ENCODE data around the gene GPR3.
"Not testable (repeated sequence)": the region's sequence is repeated elsewhere in the genome, so short reads cannot be mapped to it uniquely, and the experiment has no call there.

The GPR3 gene

DNA sequence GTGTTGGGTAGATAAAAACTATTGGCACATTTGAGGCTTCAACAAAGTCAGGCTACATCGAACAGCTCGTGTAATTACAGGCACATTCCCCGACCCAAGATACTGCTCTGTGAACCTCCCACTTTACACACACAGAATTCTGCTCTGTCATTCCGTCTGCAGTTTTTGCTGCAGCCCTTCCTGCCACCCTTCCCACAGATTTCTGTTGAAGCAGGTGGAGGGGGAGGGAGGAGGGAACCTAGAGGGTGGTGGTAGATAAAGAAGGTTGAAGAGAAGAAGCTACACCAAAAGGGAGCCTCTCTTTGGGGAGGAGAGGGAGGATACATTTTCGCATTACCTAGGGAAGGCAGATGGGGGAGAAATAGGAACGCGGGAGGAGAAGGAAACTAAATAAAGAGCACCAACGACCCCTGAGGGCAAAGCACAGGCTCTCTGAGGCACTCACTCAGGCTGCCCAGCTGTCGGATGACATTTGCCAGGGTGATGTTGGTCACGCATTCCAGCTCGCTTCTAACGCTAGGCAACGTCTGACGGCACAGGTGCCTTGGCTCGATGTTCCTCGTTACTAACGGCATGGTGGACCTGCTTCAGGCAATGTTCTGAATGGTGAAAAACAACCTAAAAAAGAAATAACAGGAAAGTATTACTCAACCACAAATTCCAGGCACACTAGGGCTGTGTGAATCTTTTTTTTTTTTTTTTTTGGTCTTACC lies 36.0 kb downstream of the GPR3 start:
- no peak for DNase-seq

DNA sequence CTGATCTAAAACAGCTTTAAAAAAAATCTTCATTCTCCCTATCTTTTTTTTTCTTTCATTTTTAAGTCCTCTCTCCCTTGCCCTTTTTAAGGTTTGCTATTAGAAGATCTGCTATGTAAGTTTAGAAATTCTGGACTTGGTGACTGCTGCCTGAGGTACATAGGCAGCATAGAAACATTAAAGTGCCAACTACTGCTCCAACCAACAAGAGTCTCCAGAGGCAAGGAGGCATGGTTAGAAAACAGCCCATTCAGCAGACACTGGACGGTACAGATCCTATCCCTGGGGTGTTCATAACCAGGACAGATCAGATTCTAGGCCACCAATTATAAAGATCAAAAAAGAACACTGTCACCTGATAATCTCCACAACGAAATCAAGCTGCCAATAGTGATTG lies 36.6 kb downstream of the GPR3 start:
- no peak for DNase-seq

DNA sequence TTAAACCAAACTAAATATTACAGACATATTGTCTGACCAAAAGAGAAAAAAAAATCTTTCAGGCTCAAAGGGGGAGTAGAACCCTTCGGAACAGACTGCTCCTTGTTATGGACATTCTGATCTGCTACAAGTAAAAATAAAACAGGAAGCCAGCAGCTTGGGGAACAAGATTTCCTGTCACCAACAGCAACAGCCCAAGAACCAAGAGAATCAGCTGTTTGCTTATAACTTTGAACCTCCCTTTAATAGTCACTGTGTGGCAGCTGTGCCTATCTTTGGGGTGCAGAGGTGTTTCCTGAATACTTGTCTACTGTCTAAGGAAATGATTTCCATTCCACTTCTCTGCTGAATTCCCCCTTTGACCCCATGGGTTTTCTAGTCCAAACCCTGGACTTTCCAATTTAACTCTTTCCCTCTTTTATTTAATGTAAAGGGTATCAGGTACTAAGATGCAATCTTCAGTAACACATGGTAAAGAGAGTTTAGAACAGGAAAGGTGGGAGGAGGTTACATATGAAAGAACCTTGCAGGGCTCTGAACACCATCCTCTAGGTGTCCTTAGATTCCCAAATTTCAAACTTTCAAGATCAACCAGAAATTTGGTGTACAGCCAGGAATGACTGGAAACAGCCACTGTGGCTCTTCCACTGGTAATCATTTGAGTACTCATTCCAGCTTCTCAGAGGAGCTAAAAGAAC lies 38.6 kb downstream of the GPR3 start:
- no peak for DNase-seq

DNA sequence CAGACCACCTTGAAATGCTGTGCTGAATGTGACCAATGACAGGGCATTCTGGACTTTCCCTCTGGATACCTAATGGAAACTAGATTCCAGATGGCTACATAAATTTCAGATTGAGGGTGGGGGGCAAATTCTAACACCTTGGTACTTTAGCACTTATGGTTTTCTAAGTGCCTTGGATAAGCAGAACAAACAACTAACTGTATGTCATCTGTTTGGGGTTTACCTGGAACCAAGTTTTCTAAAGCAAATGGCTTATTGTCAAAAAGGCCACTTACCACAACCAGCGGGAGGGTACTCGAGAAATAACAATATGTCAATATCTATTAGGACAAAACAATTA lies 39.1 kb downstream of the GPR3 start:
- DNase-seq = no peak

DNA sequence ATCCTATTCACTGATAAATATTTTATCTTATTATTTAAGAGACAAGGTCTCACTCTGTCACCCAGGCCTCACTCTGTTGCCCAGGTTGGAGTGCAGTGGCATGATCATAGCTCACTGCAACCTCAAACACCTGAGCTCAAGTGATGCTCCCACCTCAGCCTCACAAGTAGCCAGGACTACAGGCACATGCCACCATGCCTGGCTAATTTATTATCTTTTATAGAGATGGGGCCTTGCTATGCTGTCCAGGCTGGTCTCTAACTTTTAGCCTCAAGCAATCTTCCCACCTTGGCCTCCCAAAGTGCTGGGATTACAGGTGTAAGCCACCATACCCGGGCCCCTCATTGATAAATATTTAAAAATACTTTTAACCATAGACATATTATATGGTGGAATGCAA lies 40.3 kb downstream of the GPR3 start:
- DNase-seq = not testable (repeated sequence)

DNA sequence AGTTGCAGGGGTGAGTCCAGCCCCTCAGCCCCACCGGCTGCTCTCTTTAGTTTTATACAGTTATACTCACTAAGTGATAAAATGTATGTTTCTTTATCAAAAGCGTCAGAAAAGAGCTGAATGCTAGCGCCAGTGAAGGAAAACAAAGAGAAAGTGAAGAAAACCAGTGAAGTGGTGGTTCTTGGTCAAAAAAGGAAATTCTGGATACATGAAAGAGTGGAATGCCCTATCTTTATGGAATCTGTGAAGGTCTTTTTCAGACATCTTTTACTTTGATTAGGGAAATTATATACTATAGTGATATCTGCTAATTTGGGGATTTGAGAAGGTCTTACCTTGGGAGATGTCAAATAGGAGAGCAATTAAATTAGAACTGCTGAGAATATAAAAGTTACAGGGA lies 41.3 kb downstream of the GPR3 start:
- no peak for DNase-seq

DNA sequence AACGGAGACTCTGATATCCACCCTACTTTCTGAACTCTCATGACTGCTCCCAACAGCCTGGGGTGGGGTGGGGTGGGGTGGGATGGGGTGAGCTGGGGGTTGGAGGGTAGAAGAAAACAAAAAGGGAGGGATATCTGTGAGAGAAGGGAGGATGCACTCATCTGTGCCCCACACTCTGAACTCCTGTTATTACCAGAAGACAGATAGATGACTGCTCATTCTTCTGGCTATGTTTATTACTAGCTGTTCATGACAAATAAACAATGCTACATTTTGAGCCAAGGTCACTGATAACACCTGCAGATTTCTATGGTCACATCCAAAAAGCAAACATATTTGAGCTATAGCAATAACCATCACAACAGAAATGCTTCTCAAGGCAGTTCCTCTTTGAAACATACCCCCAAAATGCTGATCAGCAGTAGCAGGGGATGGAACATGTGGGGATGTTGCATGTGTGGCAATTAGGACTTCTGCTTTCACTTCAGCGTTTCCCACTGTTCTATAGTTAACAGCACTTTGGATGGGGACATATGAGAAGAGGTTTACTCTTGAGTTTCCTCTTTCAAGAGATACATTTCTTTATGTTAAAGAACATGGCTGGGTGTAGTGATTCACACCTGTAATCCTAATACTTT lies 43.3 kb downstream of the GPR3 start:
- DNase-seq = no peak

DNA sequence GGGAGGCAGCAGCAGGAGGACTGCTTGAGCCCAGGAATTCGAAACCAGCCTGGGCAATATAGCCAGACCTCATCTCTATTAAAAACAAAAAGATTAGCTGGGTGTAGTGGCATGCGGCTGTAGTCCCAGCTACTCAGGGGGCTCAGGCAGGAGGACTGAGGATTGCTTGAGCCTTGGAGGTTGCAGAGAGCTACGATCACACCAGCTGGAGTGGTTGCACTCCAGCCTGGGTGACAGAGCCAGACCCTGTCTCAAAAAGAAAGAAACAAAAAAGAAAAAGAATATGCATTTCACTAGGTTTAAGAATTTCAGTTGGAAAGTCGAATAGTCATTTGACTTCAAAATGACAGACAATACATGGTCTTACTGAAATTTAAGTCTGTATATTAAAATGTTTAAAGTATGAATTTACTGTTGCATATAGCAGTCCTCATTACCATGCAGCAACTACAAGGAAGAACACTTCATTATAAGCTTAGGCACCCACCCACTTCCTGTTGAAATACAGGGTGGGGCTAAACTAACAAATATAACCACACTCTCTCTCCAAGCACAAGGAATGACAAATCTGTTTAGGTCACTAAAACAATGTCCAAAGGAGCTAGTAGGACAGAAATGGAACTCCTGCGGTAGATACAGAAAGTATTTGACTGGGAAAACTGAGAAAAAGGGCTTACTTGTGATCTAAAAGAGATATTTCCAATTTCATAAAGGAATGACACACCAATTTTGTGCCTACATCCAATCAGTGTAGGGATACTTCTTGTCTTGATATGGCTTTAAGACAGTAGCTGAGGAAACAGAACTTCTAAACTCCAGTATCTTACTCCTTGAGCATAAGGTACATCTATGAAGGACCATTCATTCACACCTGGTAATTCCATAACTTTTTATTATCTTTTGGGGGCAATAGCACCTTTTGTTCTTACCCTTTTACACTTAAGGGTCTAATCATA lies 44.1 kb downstream of the GPR3 start:
- DNase-seq = no peak

DNA sequence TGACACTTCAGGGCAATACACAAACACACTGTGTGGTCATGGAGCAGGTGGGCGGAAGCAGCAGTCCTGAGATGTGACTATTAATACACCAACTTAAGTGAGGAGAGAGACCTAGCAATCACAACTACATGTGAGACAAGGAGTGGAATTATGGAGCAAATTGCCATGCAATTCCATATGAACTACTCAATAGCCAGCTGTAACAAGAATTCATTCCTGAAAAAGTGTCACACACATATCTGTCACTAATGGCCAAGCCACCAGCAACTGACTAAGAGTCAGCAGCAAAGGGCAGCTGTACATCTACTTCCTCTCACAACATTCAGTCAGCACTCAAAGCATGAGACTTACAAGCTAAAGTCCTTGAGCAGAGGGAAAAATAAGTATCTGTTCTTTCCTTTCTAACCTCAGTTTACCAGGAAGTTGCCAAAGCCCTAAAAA lies 46.2 kb downstream of the GPR3 start:
- no peak for DNase-seq

DNA sequence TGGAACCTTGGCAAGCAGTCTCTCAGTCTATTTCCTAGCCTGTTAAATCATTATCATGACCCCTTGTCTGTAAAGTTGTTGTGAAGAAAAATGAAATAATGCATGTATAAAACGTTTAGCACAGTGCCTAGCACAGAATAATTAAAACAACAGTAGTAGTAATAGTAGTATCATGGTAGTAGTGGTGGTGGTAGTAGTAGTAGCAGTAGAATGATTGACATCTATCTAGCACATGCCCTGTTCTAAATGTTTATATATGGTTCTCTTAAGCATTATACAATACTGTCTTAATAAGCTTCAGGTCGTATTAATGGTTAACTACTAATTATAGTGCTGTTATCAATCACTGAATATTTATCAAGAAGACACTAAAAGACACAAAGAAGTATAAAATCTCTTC lies 46.7 kb downstream of the GPR3 start:
- DNase-seq = no peak

DNA sequence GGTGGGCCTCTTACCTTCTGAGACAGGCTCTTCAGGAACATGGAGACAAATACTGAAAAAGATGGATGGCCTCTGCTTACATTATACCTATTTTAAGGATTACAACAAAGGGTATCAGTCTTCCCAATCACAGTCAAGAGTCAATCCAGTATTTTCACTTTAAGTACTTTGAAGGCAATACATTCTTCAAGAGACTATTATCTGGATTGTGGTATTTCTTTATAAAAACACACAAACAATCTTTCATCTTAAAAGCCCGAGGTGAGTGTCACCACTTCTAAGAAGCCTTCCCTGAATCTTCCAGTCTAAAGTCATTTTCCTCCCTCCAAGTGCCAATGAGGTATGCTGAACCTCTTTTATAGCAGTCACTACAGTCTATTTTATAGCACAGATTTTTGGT lies 52.2 kb downstream of the GPR3 start:
- DNase-seq = no peak
